Measurements from ENCODE around the gene MARCHF10.

- TF ChIP-seq CTCF (IDR thresholded peaks at IDR 0.05; ENCODE audit: poor library complexity, severe bottlenecking) (no peak), POLR2AphosphoS5 (IDR thresholded peaks at IDR 0.05) (no peak), EZH2 (IDR thresholded peaks at IDR 0.05; ENCODE audit: borderline replicate concordance, insufficient read depth, low read length, poor library complexity, severe bottlenecking) (no peak), EP300 (conservative IDR thresholded peaks at IDR 0.05; ENCODE audit: poor library complexity, severe bottlenecking) (no peak), RAD21 (conservative IDR thresholded peaks at IDR 0.05) (no peak), MXI1 (conservative IDR thresholded peaks at IDR 0.05; ENCODE audit: poor library complexity, severe bottlenecking) (no peak), REST (IDR thresholded peaks at IDR 0.05; ENCODE audit: borderline replicate concordance) (no peak)
Measured at GRCh38 chr17:62790564-62790986, 17.5 kb downstream of the MARCHF10 start.

Measured in neural cell (in vitro differentiated cells).